Measurements from ENCODE around the gene HHIPL1. TPM values are rescaled to one million over a fixed set of nuclear protein-coding genes. Genes with fewer than 3 reads are reported as not detected.

The HHIPL1 gene
- total RNA-seq, 1 experiment from 2014 or later = 2.6 TPM

DNA sequence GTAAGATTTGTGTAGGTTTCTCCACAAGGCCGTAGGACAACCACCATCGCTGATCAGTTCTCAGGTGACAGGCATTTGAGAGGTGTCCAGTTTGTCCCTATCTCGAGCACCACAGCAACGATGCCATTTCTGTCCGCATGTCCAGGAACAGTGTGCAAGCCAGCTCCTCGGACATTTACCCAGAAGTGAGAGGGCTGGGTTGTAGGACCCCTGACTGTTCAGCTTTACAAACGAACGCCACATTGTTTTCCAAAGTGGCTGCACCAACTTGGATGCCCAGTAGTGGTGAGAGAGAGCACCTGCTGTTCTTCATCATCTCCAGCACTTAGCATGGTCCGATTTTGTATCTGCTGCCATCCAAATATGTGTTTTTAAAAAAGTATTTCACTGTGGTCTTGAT, 77.8 kb downstream of the HHIPL1 start:
- Histone ChIP-seq H2BK12ac (ENCODE audit: insufficient read length, low read depth, low read length) (no peak overlapping the region), H4K8ac (replicated peaks; ENCODE audit: insufficient read length, low read depth, low read length) (no peak overlapping the region), H3K4me2 (ENCODE audit: insufficient read depth, insufficient read length, low read length) (no peak overlapping the region), H4K20me1 (ENCODE audit: control insufficient read depth, insufficient read depth, insufficient read length) (no peaks in the 10 kb centered on the region), H2BK120ac (ENCODE audit: low read depth, low read length, poor library complexity, severe bottlenecking) (no peak overlapping the region), H3T11ph (ENCODE audit: low read length) (no peak overlapping the region), H3K14ac (ENCODE audit: insufficient read depth, low read length) (no peak overlapping the region), H3K9me3 (ENCODE audit: control insufficient read depth, low read depth, low read length) (no peaks in the 10 kb centered on the region), H3K27me3 (ENCODE audit: insufficient read depth, low read length) (no peaks in the 10 kb centered on the region), H3K79me1 (ENCODE audit: insufficient read depth, low read depth, low read length, poor library complexity, severe bottlenecking) (no peaks in the 10 kb centered on the region), H3K23ac (ENCODE audit: insufficient read length, low read depth, low read length) (no peak overlapping the region), H2AK5ac (ENCODE audit: insufficient read length, low read length) (no peak overlapping the region), H2BK20ac (ENCODE audit: low read depth, low read length, poor library complexity, severe bottlenecking) (no peak overlapping the region), H2BK15ac (ENCODE audit: low read depth, low read length) (no peak overlapping the region), H4K5ac (ENCODE audit: insufficient read length, low read depth, low read length) (no peak overlapping the region), H3K4ac (ENCODE audit: low read depth, low read length) (no peak overlapping the region), H3K56ac (ENCODE audit: insufficient read length, low read depth, low read length) (no peak overlapping the region), H3K79me2 (ENCODE audit: insufficient read depth, low read length) (no peaks in the 10 kb centered on the region), H2BK5ac (ENCODE audit: insufficient read length, low read length) (no peak overlapping the region), H3K18ac (ENCODE audit: insufficient read length, low read depth, low read length) (no peak overlapping the region), H3K27ac (ENCODE audit: insufficient read length, low read depth, low read length) (no peak overlapping the region), H2AFZ (ENCODE audit: low read length) (no peak overlapping the region), H3K23me2 (ENCODE audit: insufficient read length, low read depth, low read length, poor library complexity, severe bottlenecking) (no peaks in the 10 kb centered on the region), H4K91ac (ENCODE audit: insufficient read length, low read depth, low read length) (no peak overlapping the region), H3K9ac (ENCODE audit: extremely low read depth, insufficient read length, low read length) (no peak overlapping the region), H3K4me1 (ENCODE audit: insufficient read depth, low read length) (no peaks in the 10 kb centered on the region)
- no peaks in the 10 kb centered on the region for H3K36me3 Mint-ChIP-seq (ENCODE audit: insufficient read depth in 1 of 3, low read depth in 3 of 3)
- no CpG with 5 or more reads among the region's 9 CpGs for WGBS (ENCODE audit: extremely low coverage, insufficient read length, low lambda C conversion rate)
- no peak overlapping the region for H3K27ac Mint-ChIP-seq
- TF ChIP-seq, protein P1, sequence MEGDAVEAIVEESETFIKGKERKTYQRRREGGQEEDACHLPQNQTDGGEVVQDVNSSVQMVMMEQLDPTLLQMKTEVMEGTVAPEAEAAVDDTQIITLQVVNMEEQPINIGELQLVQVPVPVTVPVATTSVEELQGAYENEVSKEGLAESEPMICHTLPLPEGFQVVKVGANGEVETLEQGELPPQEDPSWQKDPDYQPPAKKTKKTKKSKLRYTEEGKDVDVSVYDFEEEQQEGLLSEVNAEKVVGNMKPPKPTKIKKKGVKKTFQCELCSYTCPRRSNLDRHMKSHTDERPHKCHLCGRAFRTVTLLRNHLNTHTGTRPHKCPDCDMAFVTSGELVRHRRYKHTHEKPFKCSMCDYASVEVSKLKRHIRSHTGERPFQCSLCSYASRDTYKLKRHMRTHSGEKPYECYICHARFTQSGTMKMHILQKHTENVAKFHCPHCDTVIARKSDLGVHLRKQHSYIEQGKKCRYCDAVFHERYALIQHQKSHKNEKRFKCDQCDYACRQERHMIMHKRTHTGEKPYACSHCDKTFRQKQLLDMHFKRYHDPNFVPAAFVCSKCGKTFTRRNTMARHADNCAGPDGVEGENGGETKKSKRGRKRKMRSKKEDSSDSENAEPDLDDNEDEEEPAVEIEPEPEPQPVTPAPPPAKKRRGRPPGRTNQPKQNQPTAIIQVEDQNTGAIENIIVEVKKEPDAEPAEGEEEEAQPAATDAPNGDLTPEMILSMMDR (conservative IDR thresholded peaks at IDR 0.05) = no peak
- no peak overlapping the region for H3K4me3 Mint-ChIP-seq
- DNase-seq = peak; percentile 13
- peaks cover 6% of the 10 kb centered on the region for H3K27me3 Mint-ChIP-seq (ENCODE audit: low read depth)
- H3K4me1 Mint-ChIP-seq = peaks cover 10 to 36% of the 10 kb centered on the region in 2 experiments
- H3K9me3 Mint-ChIP-seq = no peaks in the 10 kb centered on the region; a peak in 1 of 5 replicates

Data from H9 (cell line).